GM12873 (cell line): ENCODE results near the gene CCDC192.

Source experiments
- CTCF ChIP-seq: IDR thresholded peaks from 2 replicates; pipeline ENCODE4 v1.5.1; 2012; ENCODE audit warnings: low read depth, mild to moderate bottlenecking, moderate library complexity, low read length, control low read depth; ENCODE audit not compliant: insufficient read depth; ENCODE audit errors: missing control alignments

Gene CCDC192

GRCh38 chr5:127671218-127671617 is 32.0 kb upstream of the CCDC192 start:
- no peak for TF ChIP-seq CTCF

- no peak for TF ChIP-seq CTCF
Observed at GRCh38 chr5:127673117-127673800, 29.9 kb upstream of the CCDC192 start.

GRCh38 chr5:127680595-127680994 is 22.6 kb upstream of the CCDC192 start:
- no peak for TF ChIP-seq CTCF

DNA sequence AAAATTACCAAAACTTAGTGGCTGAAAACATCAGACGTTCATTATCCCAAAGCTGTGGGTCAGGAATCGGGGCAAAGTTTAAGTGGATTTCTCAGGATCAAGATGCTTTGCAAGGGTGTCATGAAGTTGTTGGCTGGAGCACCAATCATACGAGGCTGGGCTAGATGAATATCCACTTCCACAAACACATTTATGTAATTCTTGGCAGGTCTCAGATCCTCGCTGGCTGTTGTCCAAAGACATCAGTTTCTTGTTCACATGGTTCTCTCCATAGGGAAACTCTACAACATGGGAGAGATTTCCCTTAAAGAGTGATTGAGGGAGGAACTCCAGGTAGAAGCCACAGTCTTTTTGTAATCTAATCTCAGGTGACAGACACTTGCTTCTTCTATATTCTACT is 20.2 kb upstream of the CCDC192 start:
- TF ChIP-seq CTCF, result no peak

DNA sequence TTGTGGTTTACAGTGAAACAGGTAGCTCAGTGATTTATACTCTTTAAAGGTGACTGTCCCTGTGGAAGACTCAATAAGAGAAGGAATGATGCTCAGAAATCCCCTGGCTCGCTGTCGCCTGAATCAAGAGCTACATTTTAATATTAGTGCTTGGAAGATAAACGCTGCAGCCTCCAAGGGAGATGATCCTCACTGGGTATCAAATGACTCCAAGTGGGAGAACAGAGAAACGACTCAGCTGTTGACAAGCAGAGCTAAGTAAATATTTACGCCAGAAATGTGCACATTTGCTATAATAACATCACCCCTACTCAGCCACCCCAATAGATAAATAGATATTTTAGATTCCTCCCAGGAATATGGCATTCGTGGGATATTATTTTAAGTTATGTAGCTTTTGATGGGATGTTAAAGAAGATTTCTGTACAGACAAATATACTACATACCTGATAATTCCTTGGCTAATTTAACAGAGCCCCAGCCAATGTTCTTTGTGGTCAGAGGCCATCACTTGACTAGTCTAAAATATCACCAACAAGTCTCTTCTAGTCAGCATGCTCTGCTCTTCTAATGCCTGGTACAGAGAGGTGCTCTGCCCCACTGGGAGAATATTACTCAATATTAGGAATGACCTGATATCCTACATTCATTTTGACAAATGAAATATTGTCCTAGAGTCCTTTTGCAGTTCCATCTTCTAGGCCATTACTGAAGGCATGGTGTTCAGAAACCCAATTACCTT is 18.3 kb upstream of the CCDC192 start:
- TF ChIP-seq CTCF, result no peak

DNA sequence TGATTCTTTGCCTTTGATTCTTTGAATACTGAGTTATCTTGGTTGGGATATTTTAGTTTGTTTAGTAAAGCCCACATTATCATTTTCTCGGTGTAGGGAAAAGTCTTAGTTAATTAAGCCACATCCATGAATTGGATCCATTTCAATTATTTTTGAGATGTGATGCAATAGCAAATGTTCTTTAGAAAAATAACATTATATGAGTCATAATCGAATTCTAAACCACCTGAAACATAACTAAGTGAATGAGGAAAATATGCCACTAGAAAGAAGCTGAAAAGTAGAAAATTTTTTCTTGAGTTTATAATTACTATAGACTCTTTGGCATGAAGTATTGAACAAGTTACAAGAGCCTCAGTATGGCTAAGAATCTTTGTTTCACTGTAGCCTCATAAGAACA is 17.5 kb upstream of the CCDC192 start:
- no peak for TF ChIP-seq CTCF

- no peak for TF ChIP-seq CTCF
Observed at GRCh38 chr5:127686424-127686823, 16.8 kb upstream of the CCDC192 start.
